Measurements from ENCODE around the gene ZNF165. TPM values are rescaled to one million over a fixed set of nuclear protein-coding genes. Genes with fewer than 3 reads are reported as not detected.
A peak's percentile ranks its signal among the peaks of the same experiment; 100 is the strongest.

The ZNF165 gene
- total and polyA plus RNA-seq, 2 of the 13 experiments (the other 11 are each of a cell fraction or from before 2014, with no cell fraction given), result 0.58 to 8.6 TPM

DNA sequence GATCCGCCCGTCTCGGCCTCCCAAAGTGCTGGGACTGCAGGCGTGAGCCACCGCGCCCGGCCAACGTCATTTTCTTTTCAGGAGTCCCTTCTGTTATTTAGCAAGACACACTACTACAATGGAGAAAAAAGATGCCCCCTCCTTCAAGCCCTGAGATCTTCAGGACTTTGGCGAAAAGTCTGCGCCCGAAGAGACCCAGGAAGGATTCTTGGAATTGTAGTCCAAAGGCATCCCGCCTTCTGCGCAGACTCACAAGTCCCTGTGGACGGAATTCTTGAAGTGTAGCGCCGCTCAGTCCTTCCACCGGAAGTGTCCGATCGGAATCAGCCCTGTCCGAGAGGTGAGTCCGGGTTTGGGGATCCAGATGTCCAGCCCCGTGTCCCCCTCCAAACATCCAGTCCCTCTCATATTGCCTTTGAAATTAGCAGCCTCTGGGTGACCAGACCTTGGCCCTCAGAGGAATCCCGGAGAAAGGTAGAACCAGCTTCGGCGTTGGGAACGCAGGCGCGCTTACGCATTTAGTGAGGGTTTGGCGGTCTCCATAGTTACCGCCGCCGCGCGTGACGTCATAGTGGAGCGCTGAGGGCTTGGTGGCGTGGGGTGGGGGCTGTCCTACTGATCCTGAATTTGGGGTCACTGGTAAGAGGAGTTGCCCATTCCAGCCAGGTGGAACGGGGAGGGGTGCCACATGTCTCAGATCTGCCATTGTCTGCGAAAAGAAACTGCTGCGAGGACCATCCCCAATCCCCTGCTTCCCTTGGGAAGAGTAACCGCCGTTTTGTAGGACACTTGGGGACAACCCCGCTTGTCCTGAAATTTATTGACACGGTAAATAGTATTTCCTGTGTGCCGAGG, 490 bp downstream of the ZNF165 start (continued):
- TF ChIP-seq, protein P1, sequence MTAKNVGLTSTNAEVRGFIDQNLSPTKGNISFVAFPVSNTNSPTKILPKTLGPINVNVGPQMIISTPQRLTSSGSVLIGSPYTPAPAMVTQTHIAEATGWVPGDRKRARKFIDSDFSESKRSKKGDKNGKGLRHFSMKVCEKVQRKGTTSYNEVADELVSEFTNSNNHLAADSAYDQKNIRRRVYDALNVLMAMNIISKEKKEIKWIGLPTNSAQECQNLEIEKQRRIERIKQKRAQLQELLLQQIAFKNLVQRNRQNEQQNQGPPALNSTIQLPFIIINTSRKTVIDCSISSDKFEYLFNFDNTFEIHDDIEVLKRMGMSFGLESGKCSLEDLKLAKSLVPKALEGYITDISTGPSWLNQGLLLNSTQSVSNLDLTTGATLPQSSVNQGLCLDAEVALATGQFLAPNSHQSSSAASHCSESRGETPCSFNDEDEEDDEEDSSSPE (CRISPR knock-in tag; IDR thresholded peaks at IDR 0.05), result peak; percentile 77
- TF ChIP-seq, protein P2, sequence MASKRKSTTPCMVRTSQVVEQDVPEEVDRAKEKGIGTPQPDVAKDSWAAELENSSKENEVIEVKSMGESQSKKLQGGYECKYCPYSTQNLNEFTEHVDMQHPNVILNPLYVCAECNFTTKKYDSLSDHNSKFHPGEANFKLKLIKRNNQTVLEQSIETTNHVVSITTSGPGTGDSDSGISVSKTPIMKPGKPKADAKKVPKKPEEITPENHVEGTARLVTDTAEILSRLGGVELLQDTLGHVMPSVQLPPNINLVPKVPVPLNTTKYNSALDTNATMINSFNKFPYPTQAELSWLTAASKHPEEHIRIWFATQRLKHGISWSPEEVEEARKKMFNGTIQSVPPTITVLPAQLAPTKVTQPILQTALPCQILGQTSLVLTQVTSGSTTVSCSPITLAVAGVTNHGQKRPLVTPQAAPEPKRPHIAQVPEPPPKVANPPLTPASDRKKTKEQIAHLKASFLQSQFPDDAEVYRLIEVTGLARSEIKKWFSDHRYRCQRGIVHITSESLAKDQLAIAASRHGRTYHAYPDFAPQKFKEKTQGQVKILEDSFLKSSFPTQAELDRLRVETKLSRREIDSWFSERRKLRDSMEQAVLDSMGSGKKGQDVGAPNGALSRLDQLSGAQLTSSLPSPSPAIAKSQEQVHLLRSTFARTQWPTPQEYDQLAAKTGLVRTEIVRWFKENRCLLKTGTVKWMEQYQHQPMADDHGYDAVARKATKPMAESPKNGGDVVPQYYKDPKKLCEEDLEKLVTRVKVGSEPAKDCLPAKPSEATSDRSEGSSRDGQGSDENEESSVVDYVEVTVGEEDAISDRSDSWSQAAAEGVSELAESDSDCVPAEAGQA (IDR thresholded peaks at IDR 0.05; ENCODE audit: low read depth), result peak; percentile 97
- TF ChIP-seq, protein P2 (CRISPR knock-in tag; IDR thresholded peaks at IDR 0.05; ENCODE audit: borderline replicate concordance), result peak; percentile 90; the same call in 1 of the 2 replicates
- TF ChIP-seq GATA4 (IDR thresholded peaks at IDR 0.05; ENCODE audit: borderline replicate concordance, low read depth), result no peak
- peak; percentile 96; the same call in 1 of the 2 replicates for TF ChIP-seq ZNF572 (CRISPR knock-in tag; IDR thresholded peaks at IDR 0.05)
- TF ChIP-seq ZMYM3 (CRISPR knock-in tag; IDR thresholded peaks at IDR 0.05), result peak; percentile 61
- peak; percentile 83 for TF ChIP-seq MYC (CRISPR knock-in tag; IDR thresholded peaks at IDR 0.05; ENCODE audit: borderline replicate concordance)
- TF ChIP-seq TEAD2 (CRISPR knock-in tag; IDR thresholded peaks at IDR 0.05), result no peak
- TF ChIP-seq YY1 (IDR thresholded peaks at IDR 0.05; ENCODE audit: insufficient read depth, insufficient replicate concordance, low read depth, low read length), result peak; percentile 80
- TF ChIP-seq, protein P3, sequence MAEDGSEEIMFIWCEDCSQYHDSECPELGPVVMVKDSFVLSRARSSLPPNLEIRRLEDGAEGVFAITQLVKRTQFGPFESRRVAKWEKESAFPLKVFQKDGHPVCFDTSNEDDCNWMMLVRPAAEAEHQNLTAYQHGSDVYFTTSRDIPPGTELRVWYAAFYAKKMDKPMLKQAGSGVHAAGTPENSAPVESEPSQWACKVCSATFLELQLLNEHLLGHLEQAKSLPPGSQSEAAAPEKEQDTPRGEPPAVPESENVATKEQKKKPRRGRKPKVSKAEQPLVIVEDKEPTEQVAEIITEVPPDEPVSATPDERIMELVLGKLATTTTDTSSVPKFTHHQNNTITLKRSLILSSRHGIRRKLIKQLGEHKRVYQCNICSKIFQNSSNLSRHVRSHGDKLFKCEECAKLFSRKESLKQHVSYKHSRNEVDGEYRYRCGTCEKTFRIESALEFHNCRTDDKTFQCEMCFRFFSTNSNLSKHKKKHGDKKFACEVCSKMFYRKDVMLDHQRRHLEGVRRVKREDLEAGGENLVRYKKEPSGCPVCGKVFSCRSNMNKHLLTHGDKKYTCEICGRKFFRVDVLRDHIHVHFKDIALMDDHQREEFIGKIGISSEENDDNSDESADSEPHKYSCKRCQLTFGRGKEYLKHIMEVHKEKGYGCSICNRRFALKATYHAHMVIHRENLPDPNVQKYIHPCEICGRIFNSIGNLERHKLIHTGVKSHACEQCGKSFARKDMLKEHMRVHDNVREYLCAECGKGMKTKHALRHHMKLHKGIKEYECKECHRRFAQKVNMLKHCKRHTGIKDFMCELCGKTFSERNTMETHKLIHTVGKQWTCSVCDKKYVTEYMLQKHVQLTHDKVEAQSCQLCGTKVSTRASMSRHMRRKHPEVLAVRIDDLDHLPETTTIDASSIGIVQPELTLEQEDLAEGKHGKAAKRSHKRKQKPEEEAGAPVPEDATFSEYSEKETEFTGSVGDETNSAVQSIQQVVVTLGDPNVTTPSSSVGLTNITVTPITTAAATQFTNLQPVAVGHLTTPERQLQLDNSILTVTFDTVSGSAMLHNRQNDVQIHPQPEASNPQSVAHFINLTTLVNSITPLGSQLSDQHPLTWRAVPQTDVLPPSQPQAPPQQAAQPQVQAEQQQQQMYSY (CRISPR knock-in tag; IDR thresholded peaks at IDR 0.05), result 0 out of 2 replicates have a peak, but pooled peaks have one; percentile 18
- TF ChIP-seq ZNF432 (CRISPR knock-in tag; IDR thresholded peaks at IDR 0.05; ENCODE audit: borderline replicate concordance), result no peak
- peak; percentile 81 for TF ChIP-seq ZNF230 (CRISPR knock-in tag; IDR thresholded peaks at IDR 0.05)
- TF ChIP-seq ZNF44 (CRISPR knock-in tag; IDR thresholded peaks at IDR 0.05), result peak; percentile 98
- peak; percentile 83; the same call in 1 of the 2 replicates for TF ChIP-seq GZF1 (CRISPR knock-in tag; IDR thresholded peaks at IDR 0.05)
- TF ChIP-seq, protein P4, sequence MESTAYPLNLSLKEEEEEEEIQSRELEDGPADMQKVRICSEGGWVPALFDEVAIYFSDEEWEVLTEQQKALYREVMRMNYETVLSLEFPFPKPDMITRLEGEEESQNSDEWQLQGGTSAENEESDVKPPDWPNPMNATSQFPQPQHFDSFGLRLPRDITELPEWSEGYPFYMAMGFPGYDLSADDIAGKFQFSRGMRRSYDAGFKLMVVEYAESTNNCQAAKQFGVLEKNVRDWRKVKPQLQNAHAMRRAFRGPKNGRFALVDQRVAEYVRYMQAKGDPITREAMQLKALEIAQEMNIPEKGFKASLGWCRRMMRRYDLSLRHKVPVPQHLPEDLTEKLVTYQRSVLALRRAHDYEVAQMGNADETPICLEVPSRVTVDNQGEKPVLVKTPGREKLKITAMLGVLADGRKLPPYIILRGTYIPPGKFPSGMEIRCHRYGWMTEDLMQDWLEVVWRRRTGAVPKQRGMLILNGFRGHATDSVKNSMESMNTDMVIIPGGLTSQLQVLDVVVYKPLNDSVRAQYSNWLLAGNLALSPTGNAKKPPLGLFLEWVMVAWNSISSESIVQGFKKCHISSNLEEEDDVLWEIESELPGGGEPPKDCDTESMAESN (CRISPR knock-in tag; conservative IDR thresholded peaks at IDR 0.05), result peak; percentile 88; the same call in 1 of the 2 replicates
- peak; percentile 33; the same call in 1 of the 2 replicates for TF ChIP-seq SP5 (CRISPR knock-in tag; IDR thresholded peaks at IDR 0.05; ENCODE audit: borderline replicate concordance, low read depth)

All from HepG2 (cell line).